ENCODE measurements around the gene ACTL8. TPM values are rescaled to one million over a fixed set of nuclear protein-coding genes. Genes with fewer than 3 reads are reported as not detected.

The ACTL8 gene
- polyA plus RNA-seq, 2 of the 4 experiments (the other 2 are of a cell fraction), result 0.30 to 1.3 TPM

GRCh38 chr1:17750333-17750732 is 4.8 kb upstream of the ACTL8 start (continued):
- TF ChIP-seq MAFK (IDR thresholded peaks at IDR 0.05; ENCODE audit: partially characterized antibody), result no peak
- no peak for TF ChIP-seq POLR2AphosphoS2 (conservative IDR thresholded peaks at IDR 0.05; ENCODE audit: low read length)
- no peak for TF ChIP-seq SREBF2 (IDR thresholded peaks at IDR 0.05)

GRCh38 chr1:17752356-17752755 is 2.8 kb upstream of the ACTL8 start:
- WGBS (ENCODE audit: missing lambda C conversion rate), result 24% methylated on average over 4 of the region's 4 CpGs
- TF ChIP-seq ZNF302 (CRISPR knock-in tag; IDR thresholded peaks at IDR 0.05) (no peak), GATA3 (IDR thresholded peaks at IDR 0.05; ENCODE audit: borderline replicate concordance) (no peak), NFE2L2 (conservative IDR thresholded peaks at IDR 0.05; ENCODE audit: low read length) (no peak), E2F6 (IDR thresholded peaks at IDR 0.05; ENCODE audit: borderline replicate concordance, low read depth) (no peak), PHF8 (IDR thresholded peaks at IDR 0.05; ENCODE audit: borderline replicate concordance, low read depth) (no peak), JUN (IDR thresholded peaks at IDR 0.05) (no peak), MAX (IDR thresholded peaks at IDR 0.05) (no peak), PBX3 (IDR thresholded peaks at IDR 0.05) (no peak), TFCP2L1 (CRISPR knock-in tag; IDR thresholded peaks at IDR 0.05) (no peak), CEBPB (IDR thresholded peaks at IDR 0.05) (no peak), CHD4 (IDR thresholded peaks at IDR 0.05; ENCODE audit: borderline replicate concordance) (no peak), CBX2 (IDR thresholded peaks at IDR 0.05; ENCODE audit: borderline replicate concordance, low read depth) (no peak), CHD2 (IDR thresholded peaks at IDR 0.05; ENCODE audit: low read length, partially characterized antibody) (no peak), FOSL2 (IDR thresholded peaks at IDR 0.05) (no peak), FOSL2 (CRISPR knock-in tag; IDR thresholded peaks at IDR 0.05) (no peak), KDM5A (IDR thresholded peaks at IDR 0.05) (no peak), CTCF (IDR thresholded peaks at IDR 0.05) (no peak)
- Histone ChIP-seq H3K4me3 (no peak overlapping the region), H3K4me2 (no peak overlapping the region), H3K9me3 (peaks cover 15% of the 10 kb centered on the region; the same call in 2 of the 3 replicates), H3K4me1 (no peaks in the 10 kb centered on the region), H3K27ac (no peak overlapping the region)
- DNase-seq (ENCODE audit: low read depth in 1 of 2, low spot score in 1 of 2), result no peak
- ChIA-PET CTCF (interaction anchor here (1.2 to 1.9 kb wide), 3 partner anchors 9 to 91 kb away, joined by 3 to 6 read pairs (median 6); no protein-coding TSS in a partner anchor), POLR2A (no interaction called here)
- no peak for FAIRE-seq
- ATAC-seq, result no peak

GRCh38 chr1:17757426-17757825 is 2.3 kb downstream of the ACTL8 start:
- no peaks in the 10 kb centered on the region for H3K4me1 ChIP-seq
- no peak for DNase-seq (ENCODE audit: low read depth in 1 of 2, low spot score in 1 of 2)
- peaks cover 28% of the 10 kb centered on the region for H3K9me3 ChIP-seq
- no peak for FAIRE-seq
- H3K4me2 ChIP-seq, result no peak overlapping the region
- H3K4me3 ChIP-seq, result no peak overlapping the region
- H3K27ac ChIP-seq, result no peak overlapping the region
- TF ChIP-seq MAFK (IDR thresholded peaks at IDR 0.05; ENCODE audit: partially characterized antibody) (no peak), HDAC2 (IDR thresholded peaks at IDR 0.05) (no peak), FOSL2 (IDR thresholded peaks at IDR 0.05) (no peak), FOSL2 (CRISPR knock-in tag; IDR thresholded peaks at IDR 0.05) (no peak), RCOR1 (IDR thresholded peaks at IDR 0.05; ENCODE audit: low read depth, low read length) (no peak), HOXB13 (CRISPR knock-in tag; IDR thresholded peaks at IDR 0.05; ENCODE audit: low read depth) (no peak), NPAS2 (CRISPR knock-in tag; IDR thresholded peaks at IDR 0.05; ENCODE audit: borderline replicate concordance) (no peak)
- 69% methylated on average over 5 of the region's 6 CpGs for WGBS (ENCODE audit: missing lambda C conversion rate)
- no peak for ATAC-seq
- CTCF ChIA-PET, result interaction anchor here (1.5 kb wide), 1 partner anchor 12 kb away, joined by 4 read pairs; no protein-coding TSS in a partner anchor
- POLR2A ChIA-PET, result no interaction called here
